Neural progenitor cell (in vitro differentiated cells): ENCODE data around the gene MR1.

ENCODE experiments used
- CTCF ChIP-seq: fragments of 200-600 bp; sonication (generic); IDR thresholded peaks from 2 replicates; pipeline ENCODE4 v1.5.1; 2017; ENCODE audit warnings: antibody characterized with exemption, mild to moderate bottlenecking
- EZH2 ChIP-seq: fragments of 200-600 bp; sonication (generic); IDR thresholded peaks from 2 replicates; pipeline ENCODE4 v1.6.1; 2017; ENCODE audit warnings: antibody characterized with exemption, mild to moderate bottlenecking, moderate library complexity

GRCh38 chr1:181073638-181074037 is 39.9 kb downstream of the MR1 start:
- TF ChIP-seq CTCF (no peak), EZH2 (no peak)
